Measurements from ENCODE around the gene RNLS. TPM values are rescaled to one million over a fixed set of nuclear protein-coding genes. Genes with fewer than 3 reads are reported as not detected.

RNLS gene
- total RNA-seq, 1 donor from 2014 or later = 4.4 TPM

DNA sequence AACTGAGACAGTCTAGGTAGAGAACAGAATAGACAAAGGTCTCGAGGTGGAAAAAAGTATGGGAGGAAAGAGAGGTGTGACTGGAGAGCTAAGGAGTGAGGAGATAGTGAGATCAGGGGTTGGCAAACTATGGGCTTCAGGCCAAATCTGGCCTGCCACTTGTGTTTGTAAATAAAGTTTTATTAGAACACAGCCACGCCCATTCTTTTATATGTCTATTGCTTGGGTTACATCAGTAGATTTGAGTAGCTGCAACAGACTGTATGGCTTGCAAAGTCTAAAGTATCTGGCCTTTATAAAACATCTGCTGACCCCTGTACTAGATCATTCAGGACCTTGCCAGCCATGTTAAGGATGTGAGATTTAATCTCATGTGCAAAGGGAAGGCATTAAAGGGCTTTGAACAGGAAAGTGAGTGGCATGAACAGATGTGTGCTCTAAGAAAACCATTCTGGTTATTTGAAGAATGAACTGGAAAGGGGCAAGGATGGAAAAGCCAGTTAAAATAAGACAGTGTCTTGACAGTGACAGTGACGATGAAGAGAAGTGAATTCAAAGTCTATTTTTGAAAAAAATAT lies 240.3 kb downstream of the RNLS start:
- TF ChIP-seq, protein P1, sequence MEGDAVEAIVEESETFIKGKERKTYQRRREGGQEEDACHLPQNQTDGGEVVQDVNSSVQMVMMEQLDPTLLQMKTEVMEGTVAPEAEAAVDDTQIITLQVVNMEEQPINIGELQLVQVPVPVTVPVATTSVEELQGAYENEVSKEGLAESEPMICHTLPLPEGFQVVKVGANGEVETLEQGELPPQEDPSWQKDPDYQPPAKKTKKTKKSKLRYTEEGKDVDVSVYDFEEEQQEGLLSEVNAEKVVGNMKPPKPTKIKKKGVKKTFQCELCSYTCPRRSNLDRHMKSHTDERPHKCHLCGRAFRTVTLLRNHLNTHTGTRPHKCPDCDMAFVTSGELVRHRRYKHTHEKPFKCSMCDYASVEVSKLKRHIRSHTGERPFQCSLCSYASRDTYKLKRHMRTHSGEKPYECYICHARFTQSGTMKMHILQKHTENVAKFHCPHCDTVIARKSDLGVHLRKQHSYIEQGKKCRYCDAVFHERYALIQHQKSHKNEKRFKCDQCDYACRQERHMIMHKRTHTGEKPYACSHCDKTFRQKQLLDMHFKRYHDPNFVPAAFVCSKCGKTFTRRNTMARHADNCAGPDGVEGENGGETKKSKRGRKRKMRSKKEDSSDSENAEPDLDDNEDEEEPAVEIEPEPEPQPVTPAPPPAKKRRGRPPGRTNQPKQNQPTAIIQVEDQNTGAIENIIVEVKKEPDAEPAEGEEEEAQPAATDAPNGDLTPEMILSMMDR (IDR thresholded peaks at IDR 0.05; ENCODE audit: partially characterized antibody, unreplicated experiment) = no peak
- H3K36me3 Mint-ChIP-seq (ENCODE audit: unreplicated experiment) = no peaks in the 10 kb centered on the region

DNA sequence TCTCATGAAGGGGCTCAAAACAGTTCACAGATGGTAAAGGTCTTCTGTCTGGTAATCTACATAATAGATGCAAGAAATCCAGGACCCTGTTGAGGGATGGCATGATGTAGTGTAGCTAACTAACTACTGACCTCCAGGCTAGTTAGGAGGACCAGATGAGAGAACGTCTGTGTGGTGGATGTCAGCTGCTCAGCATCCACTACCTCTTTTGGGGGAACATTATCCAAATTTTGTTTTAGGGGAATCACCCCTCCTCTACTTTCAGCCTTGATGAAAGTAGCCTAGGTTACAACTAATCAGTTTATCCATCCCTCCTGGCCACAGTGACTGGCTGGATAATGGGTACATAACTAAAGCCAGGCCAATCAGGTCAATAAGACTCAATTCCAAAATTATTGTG lies 246.0 kb downstream of the RNLS start:
- H3K27me3 Mint-ChIP-seq (ENCODE audit: unreplicated experiment) = no peaks in the 10 kb centered on the region
- TF ChIP-seq, protein P1 (IDR thresholded peaks at IDR 0.05; ENCODE audit: partially characterized antibody, unreplicated experiment) = no peak
- H3K36me3 Mint-ChIP-seq (ENCODE audit: unreplicated experiment) = no peaks in the 10 kb centered on the region
- H3K27ac Mint-ChIP-seq (ENCODE audit: unreplicated experiment) = no peak overlapping the region
- H3K4me3 Mint-ChIP-seq (ENCODE audit: unreplicated experiment) = no peak overlapping the region
- no peak for DNase-seq
- H3K4me1 Mint-ChIP-seq (ENCODE audit: low read depth, unreplicated experiment) = no peaks in the 10 kb centered on the region
- H3K9me3 Mint-ChIP-seq (ENCODE audit: unreplicated experiment) = no peaks in the 10 kb centered on the region

More for the DNA sequence above, 240.3 kb downstream of the RNLS start:
- peaks cover 1% of the 10 kb centered on the region for H3K27me3 Mint-ChIP-seq (ENCODE audit: unreplicated experiment)
- H3K27ac Mint-ChIP-seq (ENCODE audit: unreplicated experiment) = no peak overlapping the region
- no peak overlapping the region for H3K4me3 Mint-ChIP-seq (ENCODE audit: unreplicated experiment)
- DNase-seq = no peak
- H3K9me3 Mint-ChIP-seq (ENCODE audit: unreplicated experiment) = no peaks in the 10 kb centered on the region
- peaks cover 5% of the 10 kb centered on the region for H3K4me1 Mint-ChIP-seq (ENCODE audit: low read depth, unreplicated experiment)

DNA sequence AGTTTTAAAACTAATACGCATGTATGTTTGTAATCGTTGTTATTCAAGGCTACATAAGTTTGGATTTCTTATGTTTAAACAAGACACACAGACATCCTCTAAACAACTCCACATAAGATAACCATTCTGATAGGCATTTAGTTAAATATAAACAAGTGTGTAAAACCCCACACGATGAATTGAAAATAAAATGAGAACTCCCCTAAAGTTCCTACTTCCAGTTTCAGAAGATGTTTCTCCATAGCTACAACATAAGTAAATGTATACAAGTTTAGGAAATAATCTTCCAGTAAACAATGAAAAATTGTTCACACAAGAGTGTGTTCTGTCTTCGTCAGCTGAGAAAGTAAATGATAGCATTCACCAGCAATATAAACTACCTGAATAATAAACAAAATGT lies 246.8 kb downstream of the RNLS start:
- H3K9me3 Mint-ChIP-seq (ENCODE audit: unreplicated experiment) = no peaks in the 10 kb centered on the region
- H3K36me3 Mint-ChIP-seq (ENCODE audit: unreplicated experiment) = no peaks in the 10 kb centered on the region
- H3K27me3 Mint-ChIP-seq (ENCODE audit: unreplicated experiment) = no peaks in the 10 kb centered on the region
- DNase-seq = no peak
- no peak overlapping the region for H3K27ac Mint-ChIP-seq (ENCODE audit: unreplicated experiment)
- no peaks in the 10 kb centered on the region for H3K4me1 Mint-ChIP-seq (ENCODE audit: low read depth, unreplicated experiment)
- H3K4me3 Mint-ChIP-seq (ENCODE audit: unreplicated experiment) = no peak overlapping the region
- TF ChIP-seq, protein P1 (IDR thresholded peaks at IDR 0.05; ENCODE audit: partially characterized antibody, unreplicated experiment) = no peak

DNA sequence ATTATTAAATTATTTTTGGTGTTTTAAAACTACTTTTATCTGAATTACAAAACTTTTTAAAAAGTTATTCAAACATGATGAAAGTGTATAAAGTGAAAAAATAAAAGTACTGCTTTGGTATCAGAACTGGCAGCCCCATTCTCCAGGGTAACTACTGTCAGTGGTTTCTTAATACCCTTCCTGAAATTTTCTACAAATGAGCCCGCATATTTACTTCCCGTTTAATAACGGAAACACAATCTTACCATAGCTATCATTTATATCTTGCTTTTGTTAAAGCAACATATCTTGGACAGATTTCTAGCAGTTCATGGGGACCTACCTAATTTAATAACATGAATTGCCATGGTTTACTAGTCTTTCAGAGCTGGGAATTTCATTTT lies 249.9 kb downstream of the RNLS start:
- Mint-ChIP-seq H3K4me3 (ENCODE audit: unreplicated experiment) (no peak overlapping the region), H3K27me3 (ENCODE audit: unreplicated experiment) (no peaks in the 10 kb centered on the region), H3K9me3 (ENCODE audit: unreplicated experiment) (no peaks in the 10 kb centered on the region), H3K4me1 (ENCODE audit: low read depth, unreplicated experiment) (no peaks in the 10 kb centered on the region), H3K36me3 (ENCODE audit: unreplicated experiment) (no peaks in the 10 kb centered on the region), H3K27ac (ENCODE audit: unreplicated experiment) (no peak overlapping the region)
- TF ChIP-seq, protein P1 (IDR thresholded peaks at IDR 0.05; ENCODE audit: partially characterized antibody, unreplicated experiment) = no peak
- no peak for DNase-seq

DNA sequence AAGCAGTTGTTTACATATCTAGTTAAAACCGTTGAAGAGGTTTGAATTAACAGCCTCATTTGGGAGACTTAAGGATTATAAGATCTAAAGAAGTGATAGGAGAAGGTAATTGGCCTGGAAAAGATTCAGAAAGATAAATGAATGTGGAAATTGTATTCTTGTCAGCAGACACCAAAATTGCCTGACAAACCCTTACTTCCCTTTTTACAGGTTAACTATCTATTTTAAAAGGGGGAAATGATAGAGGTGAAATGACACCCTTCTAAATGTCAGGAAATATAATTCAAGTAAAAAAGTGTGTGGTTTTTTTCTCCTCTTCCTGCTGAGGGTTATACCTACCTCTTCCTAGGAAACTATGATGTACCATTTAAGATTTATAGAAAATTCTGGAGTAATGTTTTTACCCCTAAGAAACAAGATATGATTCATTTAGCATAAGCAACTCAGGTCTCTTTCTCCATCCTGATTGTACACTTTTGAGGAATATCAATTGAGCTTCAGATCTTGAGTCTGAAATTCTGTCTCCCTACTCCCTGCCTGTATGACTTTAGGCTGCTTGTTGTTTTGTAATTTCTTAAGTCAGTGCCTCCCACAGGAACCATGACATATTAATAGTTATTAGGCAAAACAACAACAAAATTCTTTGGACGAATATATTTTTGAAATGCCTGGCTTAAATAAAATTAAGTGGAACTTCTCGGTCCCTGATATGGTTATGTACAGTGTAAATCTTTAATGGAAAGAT lies 250.4 kb downstream of the RNLS start:
- Mint-ChIP-seq H3K36me3 (ENCODE audit: unreplicated experiment) (no peaks in the 10 kb centered on the region), H3K27ac (ENCODE audit: unreplicated experiment) (no peak overlapping the region), H3K4me1 (ENCODE audit: low read depth, unreplicated experiment) (no peaks in the 10 kb centered on the region), H3K4me3 (ENCODE audit: unreplicated experiment) (no peak overlapping the region), H3K9me3 (ENCODE audit: unreplicated experiment) (no peaks in the 10 kb centered on the region), H3K27me3 (ENCODE audit: unreplicated experiment) (no peaks in the 10 kb centered on the region)
- TF ChIP-seq, protein P1 (IDR thresholded peaks at IDR 0.05; ENCODE audit: partially characterized antibody, unreplicated experiment) = no peak
- no peak for DNase-seq
